ENCODE data around the gene HOPX. TPM values are rescaled to one million over a fixed set of nuclear protein-coding genes. Genes with fewer than 3 reads are reported as not detected.

Gene HOPX
- polyA plus RNA-seq, 2 of the 4 experiments (the other 2 are of a cell fraction) = not detected

DNA sequence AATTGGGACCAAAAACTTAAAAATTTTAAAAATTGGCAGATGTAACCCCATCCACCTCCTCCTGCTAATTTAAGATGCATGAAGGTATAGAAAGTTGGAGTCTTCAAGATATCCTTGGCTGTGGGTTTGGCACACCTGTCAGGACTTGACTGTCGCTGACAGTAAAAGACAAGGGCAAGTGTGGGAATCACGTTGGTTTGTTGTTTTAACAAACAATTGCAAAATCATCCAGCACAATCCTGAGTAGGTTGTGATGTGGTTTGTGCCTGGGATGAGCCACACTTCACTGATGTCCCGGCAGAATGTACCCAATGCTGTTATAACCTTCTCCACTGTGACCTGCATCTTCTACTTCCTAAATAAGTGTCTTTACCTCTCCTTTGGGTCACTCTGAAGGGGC, 24.0 kb downstream of the HOPX start:
- FAIRE-seq (no peak), ATAC-seq (no peak), DNase-seq (ENCODE audit: low read depth in 1 of 2, low spot score in 1 of 2) (no peak)
- Histone ChIP-seq H3K9me3 (no peaks in the 10 kb centered on the region), H3K27ac (no peak overlapping the region), H3K4me3 (no peak overlapping the region), H3K4me1 (no peaks in the 10 kb centered on the region), H3K4me2 (no peak overlapping the region)
- WGBS (ENCODE audit: missing lambda C conversion rate) = 34% methylated on average over 3 of the region's 3 CpGs
- TF ChIP-seq NFE2L2 (conservative IDR thresholded peaks at IDR 0.05; ENCODE audit: low read length) (no peak), SREBF2 (IDR thresholded peaks at IDR 0.05) (no peak), CHD2 (IDR thresholded peaks at IDR 0.05; ENCODE audit: low read length, partially characterized antibody) (no peak), ESRRA (IDR thresholded peaks at IDR 0.05; ENCODE audit: borderline replicate concordance, low read length) (no peak), RARB (CRISPR knock-in tag; IDR thresholded peaks at IDR 0.05) (no peak)
- TF ChIP-seq, protein P1, sequence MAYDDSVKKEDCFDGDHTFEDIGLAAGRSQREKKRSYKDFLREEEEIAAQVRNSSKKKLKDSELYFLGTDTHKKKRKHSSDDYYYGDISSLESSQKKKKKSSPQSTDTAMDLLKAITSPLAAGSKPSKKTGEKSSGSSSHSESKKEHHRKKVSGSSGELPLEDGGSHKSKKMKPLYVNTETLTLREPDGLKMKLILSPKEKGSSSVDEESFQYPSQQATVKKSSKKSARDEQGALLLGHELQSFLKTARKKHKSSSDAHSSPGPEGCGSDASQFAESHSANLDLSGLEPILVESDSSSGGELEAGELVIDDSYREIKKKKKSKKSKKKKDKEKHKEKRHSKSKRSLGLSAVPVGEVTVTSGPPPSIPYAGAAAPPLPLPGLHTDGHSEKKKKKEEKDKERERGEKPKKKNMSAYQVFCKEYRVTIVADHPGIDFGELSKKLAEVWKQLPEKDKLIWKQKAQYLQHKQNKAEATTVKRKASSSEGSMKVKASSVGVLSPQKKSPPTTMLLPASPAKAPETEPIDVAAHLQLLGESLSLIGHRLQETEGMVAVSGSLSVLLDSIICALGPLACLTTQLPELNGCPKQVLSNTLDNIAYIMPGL (CRISPR knock-in tag; IDR thresholded peaks at IDR 0.05; ENCODE audit: borderline replicate concordance) = no peak
- ChIA-PET POLR2A (no interaction called here), CTCF (interaction anchor here (1.2 kb wide), 1 partner anchor 75 kb away, joined by 4 read pairs; no protein-coding TSS in a partner anchor)

DNA sequence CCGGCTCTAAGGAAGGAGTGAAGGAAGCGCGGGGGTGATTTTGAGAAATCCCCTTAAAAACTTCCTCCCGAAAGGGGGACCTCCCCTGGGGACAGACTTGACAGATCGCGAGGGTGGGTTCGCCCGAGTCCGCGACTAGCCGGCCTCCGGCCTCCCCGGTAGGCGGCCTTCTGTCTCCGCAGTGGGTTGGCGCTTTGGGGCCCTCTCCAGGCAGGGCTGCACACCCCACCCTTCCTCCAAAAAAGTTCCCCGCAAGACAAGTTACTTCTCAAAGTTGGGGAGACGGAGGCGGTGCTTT, 24.8 kb downstream of the HOPX start:
- no peaks in the 10 kb centered on the region for H3K4me1 ChIP-seq
- no peak overlapping the region for H3K4me2 ChIP-seq
- FAIRE-seq = no peak
- H3K27ac ChIP-seq = no peak overlapping the region
- 83% methylated on average over 9 of the region's 19 CpGs for WGBS (ENCODE audit: missing lambda C conversion rate)
- no peak for DNase-seq (ENCODE audit: low read depth in 1 of 2, low spot score in 1 of 2)
- no peak overlapping the region for H3K4me3 ChIP-seq
- ATAC-seq = no peak
- H3K9me3 ChIP-seq = no peaks in the 10 kb centered on the region
- ChIA-PET CTCF (no interaction called here), POLR2A (no interaction called here)
- no peak for TF ChIP-seq CHD2 (IDR thresholded peaks at IDR 0.05; ENCODE audit: low read length, partially characterized antibody)
- no peak for TF ChIP-seq MYC (IDR thresholded peaks at IDR 0.05; ENCODE audit: borderline replicate concordance, low read length)
- TF ChIP-seq MAFK (IDR thresholded peaks at IDR 0.05; ENCODE audit: partially characterized antibody) = no peak
- TF ChIP-seq RFX5 (IDR thresholded peaks at IDR 0.05) = no peak
- TF ChIP-seq FOSL2 (IDR thresholded peaks at IDR 0.05) = no peak
- TF ChIP-seq FOSL2 (CRISPR knock-in tag; IDR thresholded peaks at IDR 0.05) = no peak
- no peak for TF ChIP-seq SMC3 (IDR thresholded peaks at IDR 0.05)
- no peak for TF ChIP-seq GATA3 (IDR thresholded peaks at IDR 0.05; ENCODE audit: borderline replicate concordance)
- TF ChIP-seq EP300 (IDR thresholded peaks at IDR 0.05) = no peak
- TF ChIP-seq ZNF302 (CRISPR knock-in tag; IDR thresholded peaks at IDR 0.05) = no peak
- no peak for TF ChIP-seq HDAC2 (IDR thresholded peaks at IDR 0.05)
- TF ChIP-seq, protein P2, sequence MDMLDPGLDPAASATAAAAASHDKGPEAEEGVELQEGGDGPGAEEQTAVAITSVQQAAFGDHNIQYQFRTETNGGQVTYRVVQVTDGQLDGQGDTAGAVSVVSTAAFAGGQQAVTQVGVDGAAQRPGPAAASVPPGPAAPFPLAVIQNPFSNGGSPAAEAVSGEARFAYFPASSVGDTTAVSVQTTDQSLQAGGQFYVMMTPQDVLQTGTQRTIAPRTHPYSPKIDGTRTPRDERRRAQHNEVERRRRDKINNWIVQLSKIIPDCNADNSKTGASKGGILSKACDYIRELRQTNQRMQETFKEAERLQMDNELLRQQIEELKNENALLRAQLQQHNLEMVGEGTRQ (IDR thresholded peaks at IDR 0.05) = no peak
- TF ChIP-seq CHD4 (IDR thresholded peaks at IDR 0.05; ENCODE audit: borderline replicate concordance) = no peak
- TF ChIP-seq JUN (IDR thresholded peaks at IDR 0.05) = no peak
- TF ChIP-seq, protein P3, sequence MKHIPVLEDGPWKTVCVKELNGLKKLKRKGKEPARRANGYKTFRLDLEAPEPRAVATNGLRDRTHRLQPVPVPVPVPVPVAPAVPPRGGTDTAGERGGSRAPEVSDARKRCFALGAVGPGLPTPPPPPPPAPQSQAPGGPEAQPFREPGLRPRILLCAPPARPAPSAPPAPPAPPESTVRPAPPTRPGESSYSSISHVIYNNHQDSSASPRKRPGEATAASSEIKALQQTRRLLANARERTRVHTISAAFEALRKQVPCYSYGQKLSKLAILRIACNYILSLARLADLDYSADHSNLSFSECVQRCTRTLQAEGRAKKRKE (CRISPR knock-in tag; IDR thresholded peaks at IDR 0.05; ENCODE audit: low read depth) = no peak
- TF ChIP-seq HOXA7 (CRISPR knock-in tag; IDR thresholded peaks at IDR 0.05) = no peak
- TF ChIP-seq RNF2 (IDR thresholded peaks at IDR 0.05; ENCODE audit: borderline replicate concordance, low read depth) = no peak
- TF ChIP-seq SREBF2 (IDR thresholded peaks at IDR 0.05) = no peak
- no peak for TF ChIP-seq NFE2L2 (conservative IDR thresholded peaks at IDR 0.05; ENCODE audit: low read length)
- TF ChIP-seq RAD21 (conservative IDR thresholded peaks at IDR 0.05 in 1 of 2, IDR thresholded peaks at IDR 0.05 in 1 of 2) = no peak

Measured in A549 (cell line).